Progenitor cell of endocrine pancreas (in vitro differentiated cells): Measurements from ENCODE around the gene NFIC. TPM values are rescaled to one million over a fixed set of nuclear protein-coding genes. Genes with fewer than 3 reads are reported as not detected.

Experiments used
- DNase-seq: peaks from one replicate; pipeline ENCODE4 v3.0.0; 2021; ENCODE audit warnings: low spot score; ENCODE audit not compliant: unreplicated experiment
- H3K27ac Mint-ChIP-seq: 2 replicates; pipeline ENCODE4 v1.8.0; 2021; ENCODE audit warnings: mild to moderate bottlenecking, moderate library complexity, mixed read lengths
- H3K27me3 Mint-ChIP-seq: 2 replicates; pipeline ENCODE4 v1.8.0; 2021; ENCODE audit warnings: mixed read lengths
- H3K36me3 Mint-ChIP-seq: 2 replicates; pipeline ENCODE4 v1.8.0; 2022; ENCODE audit warnings: mixed read lengths; ENCODE audit not compliant: insufficient read depth
- H3K4me1 Mint-ChIP-seq: 2 replicates; pipeline ENCODE4 v1.8.0; 2021; ENCODE audit warnings: low read depth, mixed read lengths
- H3K4me3 Mint-ChIP-seq: 2 replicates; pipeline ENCODE4 v1.8.0; 2021; ENCODE audit warnings: low read depth, mild to moderate bottlenecking, moderate library complexity, mixed read lengths
- H3K9me3 Mint-ChIP-seq: 2 replicates; pipeline ENCODE4 v1.8.0; 2021; ENCODE audit warnings: low read depth, mixed read lengths
- total RNA-seq: library from RNA; stranded (reverse); gene quantifications from 2 replicates; pipeline ENCODE4 v1.2.1, GENCODE V29; 2021
- TF ChIP-seq, protein P1 (sequence below): fragments of 200-600 bp; sonication (generic); IDR thresholded peaks from one replicate; pipeline ENCODE4 v1.5.0; 2021; ENCODE audit warnings: antibody characterized with exemption, mild to moderate bottlenecking; ENCODE audit not compliant: unreplicated experiment

Gene NFIC
- total RNA-seq, 1 donor from 2014 or later, result 6.8 TPM

DNA sequence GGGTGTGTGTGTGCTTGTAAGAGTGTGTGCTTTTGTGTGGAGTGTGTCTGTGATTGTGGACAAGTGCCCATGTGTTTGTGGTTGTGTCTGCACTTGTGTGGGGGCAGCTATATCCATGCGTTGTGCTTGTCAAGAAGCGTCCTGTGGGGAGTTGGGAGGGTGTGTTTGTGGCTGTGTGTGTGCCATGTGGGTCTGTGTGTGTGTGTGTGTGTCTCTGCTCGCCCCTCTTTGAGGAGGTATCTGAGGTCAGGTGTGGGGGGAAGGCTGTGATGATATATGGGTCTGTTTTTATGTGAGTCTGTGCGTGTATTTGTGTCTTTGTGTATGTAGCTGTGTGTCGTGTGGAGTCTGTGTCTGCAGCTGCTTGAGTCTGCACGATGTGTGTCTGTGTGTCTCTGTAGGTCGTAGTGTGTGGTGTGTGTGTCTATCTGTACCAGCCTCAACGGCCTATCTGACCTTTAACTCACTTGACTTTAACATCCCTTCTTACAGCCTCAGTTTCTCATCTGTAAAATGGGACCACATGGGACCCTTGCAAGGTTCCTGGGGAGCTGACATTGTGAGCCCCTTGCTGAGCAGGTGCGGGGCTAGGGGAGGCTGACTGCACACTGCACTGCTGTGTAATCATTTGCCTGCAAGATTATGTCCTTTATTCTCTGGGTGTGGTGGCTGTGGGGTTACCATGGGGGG is 4.0 kb upstream of the NFIC start:
- peaks cover 67% of the 10 kb centered on the region for H3K27me3 Mint-ChIP-seq
- H3K4me3 Mint-ChIP-seq, result no peak overlapping the region
- no peak for DNase-seq

DNA sequence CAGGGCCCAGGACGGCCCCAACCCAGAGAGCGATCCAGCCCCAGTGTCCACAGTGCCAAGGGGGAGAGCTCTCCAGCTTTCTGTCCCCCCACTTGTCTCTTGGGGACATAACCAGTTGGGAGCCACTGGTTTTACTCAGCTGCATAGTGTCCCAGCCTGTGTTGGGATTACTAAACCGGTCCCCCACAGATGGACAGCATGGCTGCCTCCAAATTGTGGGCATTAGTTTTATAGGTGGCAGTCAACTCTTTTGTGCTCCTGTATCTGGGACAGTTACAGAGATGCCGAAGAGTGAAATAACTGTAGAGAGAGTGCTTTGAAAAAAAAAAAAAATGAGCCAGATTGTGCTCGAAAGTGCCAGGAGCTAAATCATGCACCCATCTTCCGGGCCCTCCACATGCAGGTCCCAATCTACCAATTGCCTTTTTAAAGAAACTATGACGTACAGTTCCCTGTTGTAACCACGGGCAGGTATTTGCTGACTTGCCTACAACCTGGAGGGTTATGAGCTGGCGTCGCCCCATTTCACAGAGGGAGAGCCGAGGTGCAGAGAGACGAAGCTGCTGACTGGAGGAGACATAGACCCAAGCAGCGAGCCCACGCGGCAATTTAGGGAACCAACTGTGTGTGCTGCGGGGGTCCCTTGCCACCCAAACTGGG is 2.4 kb upstream of the NFIC start:
- Mint-ChIP-seq H3K9me3 (no peaks in the 10 kb centered on the region), H3K27me3 (peaks cover 70% of the 10 kb centered on the region), H3K4me1 (peaks cover 2% of the 10 kb centered on the region), H3K4me3 (no peak overlapping the region), H3K27ac (no peak overlapping the region), H3K36me3 (no peaks in the 10 kb centered on the region)
- TF ChIP-seq, protein P1, sequence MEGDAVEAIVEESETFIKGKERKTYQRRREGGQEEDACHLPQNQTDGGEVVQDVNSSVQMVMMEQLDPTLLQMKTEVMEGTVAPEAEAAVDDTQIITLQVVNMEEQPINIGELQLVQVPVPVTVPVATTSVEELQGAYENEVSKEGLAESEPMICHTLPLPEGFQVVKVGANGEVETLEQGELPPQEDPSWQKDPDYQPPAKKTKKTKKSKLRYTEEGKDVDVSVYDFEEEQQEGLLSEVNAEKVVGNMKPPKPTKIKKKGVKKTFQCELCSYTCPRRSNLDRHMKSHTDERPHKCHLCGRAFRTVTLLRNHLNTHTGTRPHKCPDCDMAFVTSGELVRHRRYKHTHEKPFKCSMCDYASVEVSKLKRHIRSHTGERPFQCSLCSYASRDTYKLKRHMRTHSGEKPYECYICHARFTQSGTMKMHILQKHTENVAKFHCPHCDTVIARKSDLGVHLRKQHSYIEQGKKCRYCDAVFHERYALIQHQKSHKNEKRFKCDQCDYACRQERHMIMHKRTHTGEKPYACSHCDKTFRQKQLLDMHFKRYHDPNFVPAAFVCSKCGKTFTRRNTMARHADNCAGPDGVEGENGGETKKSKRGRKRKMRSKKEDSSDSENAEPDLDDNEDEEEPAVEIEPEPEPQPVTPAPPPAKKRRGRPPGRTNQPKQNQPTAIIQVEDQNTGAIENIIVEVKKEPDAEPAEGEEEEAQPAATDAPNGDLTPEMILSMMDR, result no peak
- DNase-seq, result no peak

More for the DNA sequence above, 4.0 kb upstream of the NFIC start:
- TF ChIP-seq, protein P1, result no peak
- Mint-ChIP-seq H3K27ac (no peak overlapping the region), H3K9me3 (no peaks in the 10 kb centered on the region), H3K36me3 (no peaks in the 10 kb centered on the region), H3K4me1 (peaks cover 5% of the 10 kb centered on the region)

DNA sequence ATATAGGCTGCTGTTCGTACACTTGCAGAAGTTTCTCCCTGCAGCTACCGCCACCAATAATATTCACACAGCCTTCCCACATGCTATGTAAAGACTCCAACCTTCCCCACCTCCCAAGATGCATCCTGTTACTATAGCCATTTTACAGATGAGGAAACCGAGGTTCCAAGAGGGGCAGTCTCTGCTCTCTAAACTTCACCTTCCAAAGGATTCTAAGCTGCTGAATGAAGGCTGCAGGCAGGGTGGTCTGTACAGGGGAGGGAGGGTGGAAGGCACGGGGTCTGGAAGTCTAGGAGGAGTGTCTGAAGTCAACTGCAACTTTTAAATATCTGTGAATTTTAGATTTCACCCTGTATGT is 1.9 kb upstream of the NFIC start:
- no peaks in the 10 kb centered on the region for H3K36me3 Mint-ChIP-seq
- peaks cover 73% of the 10 kb centered on the region for H3K27me3 Mint-ChIP-seq
- no peak for DNase-seq
- TF ChIP-seq, protein P1, result no peak
- H3K27ac Mint-ChIP-seq, result no peak overlapping the region
- no peak overlapping the region for H3K4me3 Mint-ChIP-seq
- H3K4me1 Mint-ChIP-seq, result peaks cover 2% of the 10 kb centered on the region
- no peaks in the 10 kb centered on the region for H3K9me3 Mint-ChIP-seq

DNA sequence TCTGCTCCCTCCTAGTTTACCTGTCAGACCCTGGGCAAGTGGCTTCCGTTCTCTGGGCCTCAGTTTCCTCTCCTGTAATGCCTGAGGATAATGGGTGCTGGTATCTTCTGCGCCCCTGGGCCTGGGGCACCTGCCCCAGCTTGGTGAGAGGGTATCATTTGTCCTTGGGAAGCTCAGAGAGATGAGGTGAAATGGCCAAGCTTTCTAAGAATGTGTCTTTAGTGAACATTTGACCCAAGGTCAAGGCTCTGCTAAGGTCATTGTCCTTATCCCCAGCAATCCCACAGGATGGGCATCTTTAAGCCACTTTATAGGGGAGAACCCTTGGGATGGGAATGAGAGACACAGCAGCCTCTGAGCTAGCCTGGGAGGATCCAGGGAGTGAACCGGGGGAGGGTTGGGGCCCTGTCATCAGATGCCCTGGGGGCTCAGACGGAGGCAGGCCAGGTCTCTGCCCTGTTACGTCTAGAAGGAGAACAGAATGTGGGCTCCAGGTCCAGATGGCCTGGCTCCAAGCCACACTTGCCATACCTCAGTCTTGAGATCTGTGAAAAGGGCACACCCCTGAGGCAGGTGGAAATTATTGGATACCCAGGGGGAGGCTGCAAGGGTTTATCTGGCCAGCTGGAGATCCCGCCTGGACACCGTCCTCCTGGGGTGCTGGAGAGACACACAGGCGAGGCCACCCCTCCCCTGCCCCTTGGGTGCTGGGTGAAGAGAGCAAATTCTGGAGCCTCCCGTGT is 1.1 kb upstream of the NFIC start:
- H3K27ac Mint-ChIP-seq, result no peak overlapping the region
- no peak for DNase-seq
- peaks cover 4% of the 10 kb centered on the region for H3K4me1 Mint-ChIP-seq
- TF ChIP-seq, protein P1, result no peak
- no peaks in the 10 kb centered on the region for H3K36me3 Mint-ChIP-seq
- H3K9me3 Mint-ChIP-seq, result no peaks in the 10 kb centered on the region
- H3K4me3 Mint-ChIP-seq, result no peak overlapping the region
- peaks cover 81% of the 10 kb centered on the region for H3K27me3 Mint-ChIP-seq
